Measurements from ENCODE around the gene EFTUD2.

- TF ChIP-seq SIN3A (IDR thresholded peaks at IDR 0.05; ENCODE audit: low read depth) (no peak), TCF7L2 (IDR thresholded peaks at IDR 0.05; ENCODE audit: borderline replicate concordance, extremely low read depth, insufficient read depth, insufficient read length) (no peak), CTCF (IDR thresholded peaks at IDR 0.05 in 2 of 3, conservative IDR thresholded peaks at IDR 0.05 in 1 of 3; ENCODE audit: borderline replicate concordance in 1 of 3, insufficient read depth in 1 of 3, low read depth in 2 of 3, low read length in 2 of 3) (no peak)
These were observed 10.2 kb downstream of the EFTUD2 start for GRCh38 chr17:44889003-44889402.
